ENCODE measurements around the gene OR5K3.

OR5K3 gene

DNA sequence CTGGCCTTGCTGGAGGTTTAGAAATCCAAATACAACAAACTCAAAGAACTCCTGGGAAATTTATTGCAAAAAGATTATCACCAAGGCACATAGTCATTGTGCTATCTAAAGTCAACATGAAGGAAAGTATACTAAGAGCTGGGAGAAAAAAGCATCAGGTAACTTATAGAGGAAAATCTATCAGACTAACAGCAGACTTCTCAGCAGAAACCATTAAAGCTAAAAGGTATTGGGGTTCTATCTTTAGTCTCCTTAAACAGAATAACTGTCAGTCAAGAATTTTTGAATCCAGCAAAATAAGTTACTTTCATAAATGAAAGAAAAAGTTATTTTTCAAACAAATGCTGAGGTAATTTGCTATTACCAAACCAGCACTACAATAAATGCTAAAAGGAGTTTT lies 8.0 kb downstream of the OR5K3 start:
- Histone ChIP-seq H3K36me3 (ENCODE audit: control insufficient read depth, insufficient read depth, low read length) (no peaks in the 10 kb centered on the region), H3K27me3 (replicated peaks; ENCODE audit: control insufficient read depth, insufficient read depth, low read length) (no peaks in the 10 kb centered on the region), H3K4me3 (replicated peaks; ENCODE audit: low read depth, low read length) (no peak overlapping the region)
- TF ChIP-seq, protein P1, sequence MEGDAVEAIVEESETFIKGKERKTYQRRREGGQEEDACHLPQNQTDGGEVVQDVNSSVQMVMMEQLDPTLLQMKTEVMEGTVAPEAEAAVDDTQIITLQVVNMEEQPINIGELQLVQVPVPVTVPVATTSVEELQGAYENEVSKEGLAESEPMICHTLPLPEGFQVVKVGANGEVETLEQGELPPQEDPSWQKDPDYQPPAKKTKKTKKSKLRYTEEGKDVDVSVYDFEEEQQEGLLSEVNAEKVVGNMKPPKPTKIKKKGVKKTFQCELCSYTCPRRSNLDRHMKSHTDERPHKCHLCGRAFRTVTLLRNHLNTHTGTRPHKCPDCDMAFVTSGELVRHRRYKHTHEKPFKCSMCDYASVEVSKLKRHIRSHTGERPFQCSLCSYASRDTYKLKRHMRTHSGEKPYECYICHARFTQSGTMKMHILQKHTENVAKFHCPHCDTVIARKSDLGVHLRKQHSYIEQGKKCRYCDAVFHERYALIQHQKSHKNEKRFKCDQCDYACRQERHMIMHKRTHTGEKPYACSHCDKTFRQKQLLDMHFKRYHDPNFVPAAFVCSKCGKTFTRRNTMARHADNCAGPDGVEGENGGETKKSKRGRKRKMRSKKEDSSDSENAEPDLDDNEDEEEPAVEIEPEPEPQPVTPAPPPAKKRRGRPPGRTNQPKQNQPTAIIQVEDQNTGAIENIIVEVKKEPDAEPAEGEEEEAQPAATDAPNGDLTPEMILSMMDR (IDR thresholded peaks at IDR 0.05; ENCODE audit: insufficient read depth, low read length, poor library complexity, severe bottlenecking) = no peak
- no peak for DNase-seq (ENCODE audit: extremely low read depth, insufficient read length)

GRCh38 chr3:98402507-98402906 lies 12.0 kb downstream of the OR5K3 start:
- no peaks in the 10 kb centered on the region for H3K27me3 ChIP-seq (replicated peaks; ENCODE audit: control insufficient read depth, insufficient read depth, low read length)
- TF ChIP-seq, protein P1 (IDR thresholded peaks at IDR 0.05; ENCODE audit: insufficient read depth, low read length, poor library complexity, severe bottlenecking) = no peak
- H3K4me3 ChIP-seq (replicated peaks; ENCODE audit: low read depth, low read length) = no peak overlapping the region
- no peaks in the 10 kb centered on the region for H3K36me3 ChIP-seq (ENCODE audit: control insufficient read depth, insufficient read depth, low read length)
- DNase-seq (ENCODE audit: extremely low read depth, insufficient read length) = no peak

- H3K4me3 ChIP-seq (replicated peaks; ENCODE audit: low read depth, low read length) = no peak overlapping the region
- no peaks in the 10 kb centered on the region for H3K36me3 ChIP-seq (ENCODE audit: control insufficient read depth, insufficient read depth, low read length)
- TF ChIP-seq, protein P1 (IDR thresholded peaks at IDR 0.05; ENCODE audit: insufficient read depth, low read length, poor library complexity, severe bottlenecking) = no peak
- H3K27me3 ChIP-seq (replicated peaks; ENCODE audit: control insufficient read depth, insufficient read depth, low read length) = no peaks in the 10 kb centered on the region
- no peak for DNase-seq (ENCODE audit: extremely low read depth, insufficient read length)
Measured at GRCh38 chr3:98404010-98404409, 13.5 kb downstream of the OR5K3 start.

- no peak for DNase-seq (ENCODE audit: extremely low read depth, insufficient read length)
- Histone ChIP-seq H3K4me3 (replicated peaks; ENCODE audit: low read depth, low read length) (no peak overlapping the region), H3K36me3 (ENCODE audit: control insufficient read depth, insufficient read depth, low read length) (no peaks in the 10 kb centered on the region), H3K27me3 (replicated peaks; ENCODE audit: control insufficient read depth, insufficient read depth, low read length) (no peaks in the 10 kb centered on the region)
- TF ChIP-seq, protein P1 (IDR thresholded peaks at IDR 0.05; ENCODE audit: insufficient read depth, low read length, poor library complexity, severe bottlenecking) = no peak
Measured at GRCh38 chr3:98406034-98406433, 15.6 kb downstream of the OR5K3 start.

GRCh38 chr3:98432575-98432974 lies 42.1 kb downstream of the OR5K3 start:
- Histone ChIP-seq H3K36me3 (ENCODE audit: control insufficient read depth, insufficient read depth, low read length) (no peaks in the 10 kb centered on the region), H3K4me3 (replicated peaks; ENCODE audit: low read depth, low read length) (no peak overlapping the region), H3K27me3 (replicated peaks; ENCODE audit: control insufficient read depth, insufficient read depth, low read length) (no peaks in the 10 kb centered on the region)
- TF ChIP-seq, protein P1 (IDR thresholded peaks at IDR 0.05; ENCODE audit: insufficient read depth, low read length, poor library complexity, severe bottlenecking) = no peak
- no peak for DNase-seq (ENCODE audit: extremely low read depth, insufficient read length)

DNA sequence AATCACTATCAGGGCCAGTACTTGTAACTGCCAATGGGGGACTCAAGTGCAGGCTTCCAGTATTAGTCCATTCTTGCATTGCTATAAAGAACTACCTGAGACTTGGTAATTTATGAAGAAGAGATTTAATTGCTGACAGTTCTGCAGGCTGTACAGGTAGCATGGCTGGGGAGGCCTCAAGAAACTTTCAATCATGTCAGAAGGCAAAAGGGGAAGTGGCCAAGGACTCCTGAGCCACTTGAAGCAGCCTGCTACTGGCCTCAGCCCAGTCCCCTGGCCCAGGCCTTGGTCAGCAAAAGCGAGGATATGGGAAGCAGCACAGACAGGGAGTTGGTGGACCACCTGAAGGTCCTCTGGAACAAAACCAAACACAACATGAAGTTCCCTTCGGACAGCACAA lies 43.3 kb downstream of the OR5K3 start:
- Histone ChIP-seq H3K27me3 (replicated peaks; ENCODE audit: control insufficient read depth, insufficient read depth, low read length) (no peaks in the 10 kb centered on the region), H3K36me3 (ENCODE audit: control insufficient read depth, insufficient read depth, low read length) (no peaks in the 10 kb centered on the region), H3K4me3 (replicated peaks; ENCODE audit: low read depth, low read length) (no peak overlapping the region)
- TF ChIP-seq, protein P1 (IDR thresholded peaks at IDR 0.05; ENCODE audit: insufficient read depth, low read length, poor library complexity, severe bottlenecking) = no peak
- no peak for DNase-seq (ENCODE audit: extremely low read depth, insufficient read length)
